GM12878 (cell line): ENCODE results near the gene CAPN7. TPM values are rescaled to one million over a fixed set of nuclear protein-coding genes. Genes with fewer than 3 reads are reported as not detected.

ENCODE experiments used
- ATAC-seq: fragments of 200-7000 bp; cut with Tn5 transposase; 3 replicates; pipeline ENCODE4 v1.9.1; 2020; ENCODE audit warnings: mild to moderate bottlenecking, moderate library complexity
- BruUV-seq: library from RNA; stranded (reverse); fragments of 400-500 nt; replicated peaks from 2 replicates; lab custom pipeline; 2021; lab: Mats Ljungman, UMichigan
- CTCF ChIA-PET: fragments of 300-600 bp; sonication (Branson Sonifier 250); formaldehyde crosslinking; extraction: SDS; loops from one replicate; lab custom pipeline; 2021; ENCODE audit warnings: inconsistent platforms; lab: Yijun Ruan, JAX
- POLR2A ChIA-PET: fragments of 350-600 bp; formaldehyde crosslinking; extraction: SDS; loops from one replicate; lab custom pipeline; 2021; ENCODE audit warnings: inconsistent platforms; lab: Charles Lee
- RAD21 ChIA-PET: fragments of 300-600 bp; sonication (Branson Sonifier 250); formaldehyde crosslinking; loops from one replicate; lab custom pipeline; 2023; ENCODE audit warnings: antibody characterized with exemption; ENCODE audit not compliant: unreplicated experiment; lab: Charles Lee
- SMC1A ChIA-PET: fragments of 300-600 bp; sonication (Branson Sonifier 250); formaldehyde crosslinking; loops from one replicate; lab custom pipeline; 2023; ENCODE audit not compliant: unreplicated experiment, uncharacterized antibody; lab: Charles Lee
- DNase-seq: peaks from one replicate; pipeline ENCODE4 v3.0.0-alpha.2; 2011; ENCODE audit warnings: low read depth, low spot score
- FAIRE-seq: peaks from 3 replicates; lab custom pipeline; 2011; peaks lifted over from hg19 to GRCh38; lab: Jason Lieb, UNC
- H2AFZ ChIP-seq: 2 replicates; pipeline ENCODE4 v1.6.0; 2011; ENCODE audit warnings: low read depth, low read length, control low read depth; ENCODE audit not compliant: control insufficient read depth
- H3K27ac ChIP-seq: 2 replicates; pipeline ENCODE4 v1.5.1; 2011; ENCODE audit warnings: control low read depth; ENCODE audit not compliant: control insufficient read depth, insufficient read depth
- H3K27me3 ChIP-seq, 2 experiments: replicated peaks in 1 of 2; 2 replicates each; pipeline versions ENCODE4 v1.6.0 to v1.6.1; 2011; ENCODE audit warnings: low read length in 1 of 2; ENCODE audit not compliant: control insufficient read depth in 2 of 2, insufficient read depth in 2 of 2
- H3K36me3 ChIP-seq, 2 experiments: 2 replicates each; pipeline ENCODE4 v1.5.1; 2011; ENCODE audit warnings: low read length in 1 of 2; ENCODE audit not compliant: control insufficient read depth in 2 of 2, insufficient read depth in 2 of 2
- H3K4me1 ChIP-seq: 2 replicates; pipeline ENCODE4 v1.6.1; 2011; ENCODE audit warnings: mild to moderate bottlenecking, low read length, moderate library complexity, mixed read lengths; ENCODE audit not compliant: control insufficient read depth, insufficient read depth
- H3K4me2 ChIP-seq: 2 replicates; pipeline ENCODE4 v1.6.0; 2011; ENCODE audit warnings: control low read depth; ENCODE audit not compliant: control insufficient read depth, insufficient read depth
- H3K4me3 ChIP-seq: fragments of 200-600 bp; sonication (generic); 2 replicates; pipeline ENCODE4 v1.5.1; 2016
- H3K79me2 ChIP-seq: 2 replicates; pipeline ENCODE4 v1.6.0; 2011; ENCODE audit warnings: low read length; ENCODE audit not compliant: control insufficient read depth, insufficient read depth
- H3K9ac ChIP-seq: 2 replicates; pipeline ENCODE4 v1.8.0; 2011; ENCODE audit warnings: low read length, control low read depth, mixed read lengths; ENCODE audit not compliant: control insufficient read depth, insufficient read depth
- H3K9me3 ChIP-seq: replicated peaks from 3 replicates; pipeline ENCODE4 v1.5.1; 2011; ENCODE audit warnings: mild to moderate bottlenecking, low read length; ENCODE audit not compliant: control insufficient read depth, insufficient read depth
- H4K20me1 ChIP-seq: 2 replicates; pipeline ENCODE4 v1.6.0; 2011; ENCODE audit not compliant: control insufficient read depth, insufficient read depth
- CBX5 ChIP-seq: sonication (generic); IDR thresholded peaks from 2 replicates; pipeline ENCODE4 v1.6.1; 2016; ENCODE audit warnings: low read depth, moderate library complexity, mild to moderate bottlenecking, inconsistent platforms
- CREM ChIP-seq: IDR thresholded peaks from 2 replicates; pipeline ENCODE4 v1.6.1; 2014; ENCODE audit warnings: antibody characterized with exemption, low read depth
- EGR1 ChIP-seq, 2 experiments: IDR thresholded peaks; 1 replicate in 1 of 2; 2 replicates in 1 of 2; pipeline ENCODE4 v1.6.1; 2011 to 2012; ENCODE audit warnings: low read depth in 2 of 2, low read length in 2 of 2, borderline replicate concordance in 1 of 2, mild to moderate bottlenecking in 1 of 2, moderate library complexity in 1 of 2
- MTA3 ChIP-seq: IDR thresholded peaks from 2 replicates; pipeline ENCODE4 v1.6.1; 2012; ENCODE audit warnings: low read length, inconsistent platforms, borderline replicate concordance
- MYC ChIP-seq: IDR thresholded peaks from 2 replicates; pipeline ENCODE4 v1.6.1; 2011; ENCODE audit warnings: mild to moderate bottlenecking, low read length, moderate library complexity, inconsistent platforms; ENCODE audit not compliant: insufficient read depth, insufficient replicate concordance, insufficient read length, severe bottlenecking
- NFIC ChIP-seq: IDR thresholded peaks from 2 replicates; pipeline ENCODE4 v1.6.1; 2012; ENCODE audit warnings: low read depth, mild to moderate bottlenecking, inconsistent platforms, low read length, moderate library complexity
- NFXL1 ChIP-seq: fragments of 450-650 bp; IDR thresholded peaks from 2 replicates; pipeline ENCODE4 v1.6.1; 2017; ENCODE audit warnings: antibody characterized with exemption, mild to moderate bottlenecking, borderline replicate concordance
- RFX5 ChIP-seq: IDR thresholded peaks from 2 replicates; pipeline ENCODE4 v1.6.1; 2011; ENCODE audit warnings: low read depth, low read length, improper control_type of control experiment
- STAT3 ChIP-seq: IDR thresholded peaks from 2 replicates; pipeline ENCODE4 v1.6.1; 2011; ENCODE audit warnings: low read depth, low read length, improper control_type of control experiment
- WGBS: methylation state at CpG from one replicate; pipeline ENCODE4 v1.1.6; 2016; ENCODE audit warnings: low lambda C conversion rate; ENCODE audit not compliant: insufficient replicate concordance, insufficient coverage; ENCODE audit errors: missing lambda C conversion rate; 5-methylcytosine and 5-hydroxymethylcytosine counted together
- in situ Hi-C: fragments of 300-500 bp; cut with MboI; formaldehyde crosslinking; loops from 9 replicates; pipeline ENCODE4 v1.14.3; 2018; ENCODE audit warnings: mixed read lengths
- intact Hi-C: fragments of 100-400 bp; cut with micrococcal nuclease; formaldehyde crosslinking; loops from one replicate; pipeline ENCODE4 v1.14.2; 2022; ENCODE audit not compliant: unreplicated experiment
- polyA plus RNA-seq, 11 experiments: library from polyadenylated mRNA; depleted of rRNA in 4 of 11; unstranded in 6 of 11; stranded (reverse) in 5 of 11; fragments of >200 nt; fragmentation: Nextera tagmentation in 4 of 11; fragmentation: Illumina TruSeq in 1 of 11; extraction: Ambion mirVana in 4 of 11; extraction: Trizol in 1 of 11; gene quantifications; 1 replicate in 1 of 11; 2 replicates in 10 of 11; pipeline versions ENCODE4 v1.2.1 to v1.2.3, GENCODE V29; 2011 to 2016; ENCODE audit warnings: inconsistent platforms in 2 of 11, missing spikeins in 2 of 11, low read depth in 1 of 11
- total RNA-seq, 4 experiments: library from RNA; depleted of rRNA in 3 of 4; stranded (reverse); fragments of >200 nt in 3 of 4; fragmentation: Illumina TruSeq in 1 of 4; extraction: Trizol in 1 of 4; gene quantifications; 2 replicates each; pipeline versions ENCODE4 v1.2.1 to v1.2.3, GENCODE V29; 2013 to 2021
- TF ChIP-seq, protein P1 (sequence below): fragments of 450-650 bp; formaldehyde crosslinking; IDR thresholded peaks from 2 replicates; pipeline ENCODE4 v1.5.0; 2022; ENCODE audit warnings: mild to moderate bottlenecking, missing genetic modification characterization
- TF ChIP-seq, protein P2 (sequence below), 3 experiments: IDR thresholded peaks in 2 of 3; conservative IDR thresholded peaks in 1 of 3; 2 replicates each; pipeline ENCODE4 v1.5.1; 2011; ENCODE audit warnings: low read depth in 3 of 3, low read length in 3 of 3, mild to moderate bottlenecking in 3 of 3, control low read depth in 2 of 3, moderate library complexity in 2 of 3, inconsistent platforms in 1 of 3, mixed read lengths in 1 of 3; ENCODE audit not compliant: control insufficient read depth in 2 of 3, insufficient read depth in 1 of 3; ENCODE audit errors: extremely low read depth in 1 of 3

The CAPN7 gene
- total and polyA plus RNA-seq, 10 of the 15 experiments (the other 5 are each of a cell fraction or from before 2014, with no cell fraction given), result 5.3 to 27.0 (median 18.2) TPM

GRCh38 chr3:15197340-15198029, 8.6 kb upstream of the CAPN7 start:
- Histone ChIP-seq H3K9me3 (no peaks in the 10 kb centered on the region), H4K20me1 (no peaks in the 10 kb centered on the region), H3K9ac (no peak overlapping the region), H3K36me3 (no peaks in the 10 kb centered on the region), H3K4me2 (no peak overlapping the region), H2AFZ (no peak overlapping the region), H3K79me2 (no peaks in the 10 kb centered on the region), H3K4me1 (no peaks in the 10 kb centered on the region), H3K27ac (no peak overlapping the region), H3K27me3 (no peaks in the 10 kb centered on the region; a peak in 1 of 4 replicates), H3K4me3 (no peak overlapping the region)
- POLR2A ChIA-PET, result no interaction called here
- TF ChIP-seq EGR1 (IDR thresholded peaks at IDR 0.05; ENCODE audit: borderline replicate concordance in 1 of 2, low read depth in 2 of 2, low read length in 2 of 2), result no peak
- TF ChIP-seq, protein P1, sequence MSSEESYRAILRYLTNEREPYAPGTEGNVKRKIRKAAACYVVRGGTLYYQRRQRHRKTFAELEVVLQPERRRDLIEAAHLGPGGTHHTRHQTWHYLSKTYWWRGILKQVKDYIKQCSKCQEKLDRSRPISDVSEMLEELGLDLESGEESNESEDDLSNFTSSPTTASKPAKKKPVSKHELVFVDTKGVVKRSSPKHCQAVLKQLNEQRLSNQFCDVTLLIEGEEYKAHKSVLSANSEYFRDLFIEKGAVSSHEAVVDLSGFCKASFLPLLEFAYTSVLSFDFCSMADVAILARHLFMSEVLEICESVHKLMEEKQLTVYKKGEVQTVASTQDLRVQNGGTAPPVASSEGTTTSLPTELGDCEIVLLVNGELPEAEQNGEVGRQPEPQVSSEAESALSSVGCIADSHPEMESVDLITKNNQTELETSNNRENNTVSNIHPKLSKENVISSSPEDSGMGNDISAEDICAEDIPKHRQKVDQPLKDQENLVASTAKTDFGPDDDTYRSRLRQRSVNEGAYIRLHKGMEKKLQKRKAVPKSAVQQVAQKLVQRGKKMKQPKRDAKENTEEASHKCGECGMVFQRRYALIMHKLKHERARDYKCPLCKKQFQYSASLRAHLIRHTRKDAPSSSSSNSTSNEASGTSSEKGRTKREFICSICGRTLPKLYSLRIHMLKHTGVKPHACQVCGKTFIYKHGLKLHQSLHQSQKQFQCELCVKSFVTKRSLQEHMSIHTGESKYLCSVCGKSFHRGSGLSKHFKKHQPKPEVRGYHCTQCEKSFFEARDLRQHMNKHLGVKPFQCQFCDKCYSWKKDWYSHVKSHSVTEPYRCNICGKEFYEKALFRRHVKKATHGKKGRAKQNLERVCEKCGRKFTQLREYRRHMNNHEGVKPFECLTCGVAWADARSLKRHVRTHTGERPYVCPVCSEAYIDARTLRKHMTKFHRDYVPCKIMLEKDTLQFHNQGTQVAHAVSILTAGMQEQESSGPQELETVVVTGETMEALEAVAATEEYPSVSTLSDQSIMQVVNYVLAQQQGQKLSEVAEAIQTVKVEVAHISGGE (CRISPR knock-in tag), result no peak
- TF ChIP-seq CBX5, result no peak
- TF ChIP-seq STAT3, result no peak
- no peak for TF ChIP-seq RFX5
- TF ChIP-seq, protein P2, sequence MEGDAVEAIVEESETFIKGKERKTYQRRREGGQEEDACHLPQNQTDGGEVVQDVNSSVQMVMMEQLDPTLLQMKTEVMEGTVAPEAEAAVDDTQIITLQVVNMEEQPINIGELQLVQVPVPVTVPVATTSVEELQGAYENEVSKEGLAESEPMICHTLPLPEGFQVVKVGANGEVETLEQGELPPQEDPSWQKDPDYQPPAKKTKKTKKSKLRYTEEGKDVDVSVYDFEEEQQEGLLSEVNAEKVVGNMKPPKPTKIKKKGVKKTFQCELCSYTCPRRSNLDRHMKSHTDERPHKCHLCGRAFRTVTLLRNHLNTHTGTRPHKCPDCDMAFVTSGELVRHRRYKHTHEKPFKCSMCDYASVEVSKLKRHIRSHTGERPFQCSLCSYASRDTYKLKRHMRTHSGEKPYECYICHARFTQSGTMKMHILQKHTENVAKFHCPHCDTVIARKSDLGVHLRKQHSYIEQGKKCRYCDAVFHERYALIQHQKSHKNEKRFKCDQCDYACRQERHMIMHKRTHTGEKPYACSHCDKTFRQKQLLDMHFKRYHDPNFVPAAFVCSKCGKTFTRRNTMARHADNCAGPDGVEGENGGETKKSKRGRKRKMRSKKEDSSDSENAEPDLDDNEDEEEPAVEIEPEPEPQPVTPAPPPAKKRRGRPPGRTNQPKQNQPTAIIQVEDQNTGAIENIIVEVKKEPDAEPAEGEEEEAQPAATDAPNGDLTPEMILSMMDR (IDR thresholded peaks at IDR 0.05 in 2 of 3, conservative IDR thresholded peaks at IDR 0.05 in 1 of 3; ENCODE audit: control insufficient read depth in 2 of 3, extremely low read depth in 1 of 3, insufficient read depth in 1 of 3, low read depth in 3 of 3, low read length in 3 of 3), result no peak
- TF ChIP-seq MYC, result no peak
- TF ChIP-seq NFXL1, result no peak
- no peak for TF ChIP-seq NFIC
- TF ChIP-seq MTA3, result no peak
- TF ChIP-seq CREM, result no peak
- no TSS peak for BruUV-seq
- SMC1A ChIA-PET, result interaction anchor here (0.9 to 1.6 kb wide), 6 partner anchors 8 to 88 kb away, joined by 3 to 6 read pairs (median 4); partner anchors contain the start of gene CAPN7
- intact Hi-C loops, result no loop called here
- RAD21 ChIA-PET, result no interaction called here
- CTCF ChIA-PET, result interaction anchor here (0.6 to 2.7 kb wide), 6 partner anchors 12 to 208 kb away, joined by 3 to 13 read pairs (median 3); no protein-coding TSS in a partner anchor
- FAIRE-seq, result no peak
- DNase-seq, result no peak
- 53% methylated on average over 3 of the region's 3 CpGs for WGBS
- in situ Hi-C loops, result loop anchor here (5.0 kb wide), 1 partner anchor 80 kb away; no protein-coding TSS in a partner anchor
- no peak for ATAC-seq
